Measurements from ENCODE around the gene UNKL.

Gene UNKL

GRCh38 chr16:1351215-1351581 lies 63.3 kb downstream of the UNKL start:
- no peak for DNase-seq (ENCODE audit: low spot score)

DNA sequence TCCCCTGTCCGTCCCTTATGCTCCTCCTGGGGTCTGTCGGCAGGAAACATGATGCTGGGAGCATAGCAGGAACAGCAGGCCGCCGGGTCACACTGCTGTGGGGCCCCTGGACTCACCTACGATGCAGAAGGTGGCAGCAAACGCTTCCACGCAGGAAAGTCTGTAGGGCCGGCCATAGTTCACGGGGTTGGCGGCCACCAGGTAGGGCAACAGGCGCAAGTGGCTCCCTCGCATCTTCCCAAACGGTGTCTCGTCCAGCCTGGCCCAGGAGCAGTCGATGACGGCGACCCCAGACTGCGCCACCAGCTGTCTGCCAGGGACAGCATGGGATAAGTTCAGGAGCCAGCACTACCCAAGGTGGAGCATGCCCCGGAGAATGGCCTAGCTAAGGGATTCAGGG lies 63.8 kb downstream of the UNKL start:
- no peak for DNase-seq (ENCODE audit: low spot score)

DNA sequence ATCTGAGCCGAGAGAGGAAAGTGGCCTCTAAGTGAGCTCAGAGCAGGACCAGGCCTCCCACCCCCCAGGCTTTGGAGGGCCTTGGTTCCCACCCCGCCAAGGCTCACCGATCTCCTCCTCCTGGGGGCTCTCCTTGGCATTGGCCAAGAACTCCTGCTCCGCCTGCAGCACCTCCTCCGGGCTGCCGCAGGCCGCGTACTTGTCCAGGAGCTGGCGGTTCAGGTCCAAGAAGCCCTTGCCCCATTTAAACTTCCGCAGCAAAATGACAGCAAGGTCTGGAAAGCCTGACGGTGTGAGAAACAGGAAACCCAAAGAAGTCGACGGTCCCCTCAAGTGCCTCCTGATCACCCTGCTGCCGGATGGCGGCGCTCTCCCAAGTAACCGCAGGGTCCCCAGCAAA lies 64.6 kb downstream of the UNKL start:
- no peak for DNase-seq (ENCODE audit: low spot score)

DNA sequence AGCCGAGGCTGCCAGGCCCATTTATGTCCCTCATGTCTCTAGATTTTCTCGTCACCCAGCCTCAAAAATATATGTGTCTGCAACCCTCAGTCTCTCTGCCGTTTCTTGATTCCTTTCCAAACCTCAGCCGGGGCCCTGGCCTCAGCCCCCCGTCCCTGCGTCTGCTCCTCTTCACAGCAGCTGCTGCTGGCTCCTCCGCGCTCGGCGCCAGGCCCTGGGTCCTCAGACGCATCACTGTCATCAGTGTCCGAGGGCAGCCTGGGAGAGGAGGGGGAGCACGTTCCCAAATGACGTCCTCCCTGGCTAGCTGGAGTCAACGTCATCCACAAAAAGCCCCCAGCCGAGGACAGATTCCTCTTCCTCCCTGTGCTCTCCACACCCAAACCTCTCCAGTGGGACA lies 65.2 kb downstream of the UNKL start:
- DNase-seq (ENCODE audit: low spot score): no peak

DNA sequence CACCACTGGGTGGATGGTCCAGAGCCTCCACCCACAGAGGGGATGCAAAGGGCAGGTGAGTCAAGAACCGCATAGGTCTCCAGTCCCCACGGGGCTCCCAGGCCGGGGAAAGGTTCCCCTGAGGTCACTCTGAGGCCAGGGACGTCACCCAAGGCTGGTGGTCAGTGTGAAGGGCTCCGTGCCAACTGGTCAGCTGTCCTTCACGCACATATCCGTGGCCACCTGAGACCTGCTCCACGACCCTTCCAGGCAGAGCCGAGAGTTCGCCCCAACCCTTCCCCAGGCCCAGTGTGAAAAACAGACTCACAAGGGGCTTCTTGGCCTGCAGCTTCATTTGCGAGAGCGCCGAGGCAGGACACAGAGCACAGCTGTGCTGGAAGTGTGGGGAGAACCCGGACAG lies 65.6 kb downstream of the UNKL start:
- DNase-seq (ENCODE audit: low spot score): no peak

GRCh38 chr16:1348441-1348840 lies 66.1 kb downstream of the UNKL start:
- no peak for DNase-seq (ENCODE audit: low spot score)

GRCh38 chr16:1347962-1348361 lies 66.5 kb downstream of the UNKL start:
- no peak for DNase-seq (ENCODE audit: low spot score)

DNA sequence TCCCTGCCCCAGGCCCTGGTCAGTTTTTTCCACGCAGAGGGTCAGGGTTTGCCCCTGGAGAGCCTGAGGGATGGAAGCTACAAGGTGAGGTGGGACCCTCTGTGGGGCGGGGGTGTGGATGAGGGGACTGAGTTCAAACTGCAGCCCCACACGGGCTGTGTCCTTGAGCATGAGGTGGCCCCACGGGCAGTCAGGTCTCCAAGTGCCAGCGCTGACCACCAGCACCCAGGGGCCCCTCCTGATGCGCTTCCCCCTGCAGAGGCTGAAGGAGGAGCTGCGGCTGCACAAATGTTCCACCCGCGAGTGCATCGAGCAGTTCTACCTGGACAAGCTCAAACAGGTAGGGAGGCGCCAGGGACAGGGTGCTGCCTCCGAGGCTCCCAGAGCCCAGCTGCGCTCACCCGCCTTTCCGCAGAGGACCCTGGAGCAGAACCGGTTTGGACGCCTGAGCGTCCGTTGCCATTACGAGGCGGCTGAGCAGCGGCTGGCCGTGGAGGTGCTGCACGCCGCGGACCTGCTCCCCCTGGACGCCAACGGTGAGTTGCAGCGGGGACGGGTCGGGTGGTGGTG lies 67.1 kb downstream of the UNKL start:
- DNase-seq (ENCODE audit: low spot score): no peak

DNA sequence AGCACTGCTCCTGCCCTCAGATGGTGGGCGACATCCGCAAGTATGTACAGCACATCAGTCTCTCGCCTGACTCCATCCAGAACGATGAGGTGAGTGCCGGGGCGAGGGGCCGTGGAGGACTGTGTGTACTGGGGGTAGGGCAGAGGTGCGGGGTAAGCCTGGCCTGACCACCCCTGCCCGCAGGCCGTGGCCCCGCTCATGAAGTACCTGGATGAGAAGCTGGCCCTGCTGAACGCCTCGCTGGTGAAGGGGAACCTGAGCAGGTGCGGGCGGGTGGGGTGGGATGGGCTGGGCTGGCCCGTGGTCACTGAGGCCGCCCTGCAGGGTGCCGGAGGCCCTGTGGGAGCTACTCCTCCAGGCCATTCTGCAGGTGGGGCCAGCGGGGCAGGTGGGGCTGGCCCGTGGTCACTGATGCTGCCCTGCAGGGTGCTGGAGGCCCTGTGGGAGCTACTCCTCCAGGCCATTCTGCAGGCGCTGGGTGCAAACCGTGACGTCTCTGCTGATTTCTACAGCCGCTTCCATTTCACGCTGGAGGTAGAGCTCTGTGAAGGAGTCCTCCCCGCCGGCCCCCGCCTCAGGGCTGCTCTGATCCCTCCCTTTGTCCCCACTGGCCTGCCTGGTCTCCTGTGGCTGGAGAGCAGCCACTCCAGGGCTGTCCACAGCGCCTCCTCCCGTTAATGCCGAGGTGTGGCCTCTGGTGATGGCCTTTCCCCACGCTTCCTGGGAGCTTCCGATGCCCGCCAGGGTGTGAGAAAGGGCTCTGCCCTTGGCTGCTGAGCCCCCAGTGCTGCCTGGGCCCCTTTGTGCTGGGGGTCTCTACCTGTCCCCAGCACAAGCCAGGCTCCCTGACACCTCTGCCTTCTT lies 67.8 kb downstream of the UNKL start:
- DNase-seq (ENCODE audit: low spot score): no peak

DNA sequence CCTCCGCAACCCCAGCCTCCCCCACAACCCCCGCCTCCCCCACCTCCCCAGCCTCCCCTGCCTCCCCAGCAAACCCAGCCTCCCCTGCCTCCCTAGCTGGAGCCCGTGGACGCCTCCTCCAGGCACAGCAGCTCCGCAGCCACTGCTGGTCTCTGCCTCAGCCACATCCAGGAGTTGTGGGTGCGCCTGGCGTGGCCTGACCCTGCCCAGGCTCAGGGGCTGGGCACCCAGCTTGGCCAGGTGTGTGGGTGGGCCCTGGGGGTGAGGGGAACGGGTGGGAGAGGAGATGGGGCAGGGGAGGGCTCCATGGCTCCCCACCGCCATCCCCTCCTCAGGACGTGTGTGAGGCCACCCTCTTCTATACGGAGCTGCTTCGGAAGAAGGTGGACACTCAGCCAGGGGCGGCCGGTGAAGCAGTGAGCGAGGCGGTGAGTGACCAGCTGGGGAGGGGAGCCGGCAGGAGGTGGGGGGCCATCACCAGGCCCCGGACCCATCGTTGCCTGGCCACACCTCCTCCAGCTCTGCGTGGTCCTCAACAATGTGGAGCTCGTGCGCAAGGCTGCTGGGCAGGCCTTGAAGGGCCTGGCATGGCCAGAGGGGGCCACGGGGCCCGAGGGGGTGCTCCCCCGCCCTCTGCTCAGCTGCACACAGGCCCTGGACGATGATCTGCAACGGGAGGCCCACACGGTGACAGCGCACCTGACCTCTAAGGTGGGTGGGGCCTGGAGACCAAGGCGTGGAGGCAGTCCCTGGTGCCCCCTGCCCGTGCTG lies 68.7 kb downstream of the UNKL start:
- no peak for DNase-seq (ENCODE audit: low spot score)

DNA sequence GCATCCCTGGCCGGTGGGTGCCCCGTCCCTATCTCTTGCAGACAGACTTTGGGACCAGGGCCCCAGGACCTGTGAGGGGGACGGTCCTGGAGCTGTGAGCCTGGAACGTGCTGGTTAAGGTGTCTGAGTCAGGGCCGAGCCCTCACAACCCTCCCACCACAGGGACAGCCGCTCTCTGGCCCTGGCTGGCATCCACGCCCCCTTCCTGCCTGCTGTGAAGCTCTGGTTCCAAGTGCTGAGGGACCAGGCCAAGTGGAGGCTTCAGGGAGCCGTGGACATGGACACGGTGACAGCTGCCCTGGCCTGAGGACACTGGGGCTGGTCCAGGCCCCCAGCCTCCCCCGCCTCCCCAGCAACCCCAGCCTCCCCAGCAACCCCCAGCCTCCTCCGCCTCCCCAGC lies 69.4 kb downstream of the UNKL start:
- no peak for DNase-seq (ENCODE audit: low spot score)

DNA sequence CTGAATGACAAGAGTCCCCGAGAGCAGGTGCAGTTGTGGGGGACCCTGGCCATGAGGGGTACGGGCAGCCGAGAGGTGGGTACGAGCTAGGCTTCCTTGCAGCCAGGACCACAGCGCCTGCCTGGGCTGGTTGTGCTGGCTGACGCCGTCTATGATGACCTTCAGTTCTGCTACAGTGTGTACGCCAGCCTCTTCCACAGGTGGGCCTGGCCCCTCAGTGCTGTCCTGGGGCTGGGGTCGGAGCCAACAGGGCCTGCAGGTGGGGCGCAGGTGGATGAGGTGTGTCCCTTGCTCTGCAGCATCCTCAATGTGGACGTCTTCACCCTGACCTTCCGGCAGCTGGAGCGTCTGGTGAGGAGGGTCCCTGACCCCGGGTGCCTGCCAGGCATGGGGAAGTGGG lies 70.0 kb downstream of the UNKL start:
- DNase-seq (ENCODE audit: low spot score): no peak

DNA sequence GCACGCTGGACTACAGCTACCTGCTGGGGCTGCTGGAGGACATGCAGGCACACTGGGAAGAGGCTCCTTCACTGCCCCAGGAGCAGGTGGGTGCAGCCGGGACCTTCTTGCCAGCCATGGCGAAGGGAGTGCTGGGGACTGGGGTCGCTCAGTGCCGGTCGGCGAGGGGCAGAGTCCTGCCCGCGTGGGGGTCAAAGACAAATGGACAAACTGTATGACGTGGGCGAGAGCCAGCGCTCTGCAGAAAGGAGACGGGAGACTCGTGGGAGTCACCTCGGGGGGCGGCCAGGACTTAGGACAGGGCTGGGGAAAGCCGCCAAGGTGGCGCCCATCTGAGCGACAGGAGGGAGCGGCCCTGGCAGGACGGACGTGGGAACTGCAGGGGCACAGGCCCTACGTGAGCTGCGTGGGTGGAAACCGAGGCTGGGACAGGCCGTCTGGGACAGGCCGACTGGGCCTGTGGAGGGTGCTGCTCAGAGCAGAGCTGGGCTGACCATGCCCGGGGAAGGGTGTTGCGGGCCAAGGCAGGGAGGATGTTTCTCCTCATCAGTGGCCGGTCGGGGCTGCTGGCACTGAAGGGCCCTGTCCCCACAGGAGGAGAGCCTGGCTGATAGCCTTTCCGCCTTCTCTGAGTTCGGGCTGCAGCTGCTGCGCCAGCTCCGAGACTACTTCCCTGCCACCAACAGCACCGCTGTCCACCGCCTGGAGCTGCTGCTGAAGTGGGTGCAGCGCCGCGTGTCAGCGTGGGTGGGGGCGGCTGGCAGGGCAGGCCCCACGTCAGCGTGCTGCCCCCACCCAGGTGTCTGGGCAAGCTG lies 70.9 kb downstream of the UNKL start:
- no peak for DNase-seq (ENCODE audit: low spot score)

DNA sequence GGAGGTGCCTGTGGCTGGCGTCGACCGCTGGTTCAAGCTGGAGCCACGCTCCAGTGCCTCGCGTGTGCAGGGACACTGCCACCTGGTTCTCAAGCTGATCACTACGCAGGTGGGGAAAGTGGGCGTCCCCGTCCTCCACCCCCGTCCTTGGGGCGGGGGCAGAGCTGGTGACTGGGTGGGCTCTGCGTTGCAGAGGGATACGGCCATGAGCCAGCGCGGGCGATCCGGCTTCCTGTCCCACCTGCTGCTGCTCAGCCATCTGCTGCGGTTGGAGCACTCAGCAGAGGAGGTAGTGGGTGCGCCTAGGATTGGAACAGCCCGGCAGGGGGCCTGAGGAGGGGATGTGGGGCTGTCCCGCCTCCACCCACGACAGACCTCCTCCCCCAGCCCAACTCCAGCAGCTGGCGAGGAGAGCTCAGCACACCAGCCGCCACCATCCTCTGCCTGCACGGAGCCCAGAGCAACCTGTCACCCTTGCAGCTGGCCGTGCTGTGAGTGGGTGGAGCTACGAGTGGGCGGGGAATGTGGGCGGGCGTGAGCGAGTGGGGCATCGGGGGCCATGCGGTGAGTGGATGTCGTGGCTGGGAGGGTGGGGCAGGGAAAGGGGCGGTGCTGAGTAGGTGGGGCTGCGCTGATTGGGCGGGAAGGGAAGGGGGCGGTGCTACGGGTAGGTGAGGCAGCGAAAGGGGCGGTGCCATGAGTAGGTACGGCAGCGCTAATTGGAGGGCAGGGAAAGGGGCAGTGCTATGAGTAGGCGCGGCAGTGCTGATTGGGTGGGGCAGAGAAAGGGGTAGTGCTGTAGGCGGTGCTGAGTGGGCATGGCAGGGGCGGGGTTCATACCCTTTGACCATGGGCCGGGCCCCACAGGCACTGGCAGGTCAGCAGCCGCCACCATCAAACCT lies 71.7 kb downstream of the UNKL start:
- DNase-seq (ENCODE audit: low spot score): no peak

- no peak for DNase-seq (ENCODE audit: low spot score)
Measured at GRCh38 chr16:1341495-1342420, 72.7 kb downstream of the UNKL start.

- DNase-seq (ENCODE audit: low spot score): no peak
Measured at GRCh38 chr16:1340730-1341494, 73.6 kb downstream of the UNKL start.

GRCh38 chr16:1338855-1339675 lies 75.4 kb downstream of the UNKL start:
- DNase-seq (ENCODE audit: low spot score): no peak

DNA sequence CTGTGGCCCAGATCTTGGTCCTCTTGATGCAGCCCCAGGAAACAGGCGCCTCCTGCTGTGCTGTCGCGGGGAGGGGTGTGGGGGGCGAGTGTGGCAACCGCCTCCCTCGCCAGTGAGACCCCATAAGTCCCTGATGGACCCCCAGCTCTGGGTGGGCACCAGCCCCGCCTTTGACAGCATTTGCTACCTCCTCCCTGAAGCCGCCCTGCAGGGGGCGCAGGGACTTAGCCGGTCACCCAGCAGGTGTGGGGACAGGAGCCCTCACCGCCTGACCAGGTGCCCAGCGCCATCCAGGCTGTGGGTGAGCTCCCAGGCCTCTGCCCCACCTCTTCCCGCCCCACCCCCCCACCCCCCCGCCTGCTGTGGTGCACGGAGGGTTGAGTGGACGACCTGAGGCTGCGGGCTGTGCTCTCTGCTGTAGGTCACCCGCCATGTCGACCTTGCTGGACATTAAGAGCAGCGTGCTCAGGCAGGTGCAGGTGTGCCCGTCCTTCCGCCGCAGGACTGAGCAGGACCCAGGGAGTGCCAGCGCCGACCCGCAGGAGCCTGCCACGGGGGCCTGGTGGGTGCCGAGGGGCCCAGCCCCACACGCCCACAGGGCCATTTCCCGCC lies 76.3 kb downstream of the UNKL start:
- no peak for DNase-seq (ENCODE audit: low spot score)

Measured in left forelimb (tissue), 1 donor.